GM18520 (cell line): ENCODE data around the gene PDXK.

Source experiments
- ATAC-seq: cut with Tn5 transposase; IDR thresholded peaks from one replicate; pipeline ENCODE4 v1.9.1; 2021; ENCODE audit not compliant: unreplicated experiment

Gene PDXK

DNA sequence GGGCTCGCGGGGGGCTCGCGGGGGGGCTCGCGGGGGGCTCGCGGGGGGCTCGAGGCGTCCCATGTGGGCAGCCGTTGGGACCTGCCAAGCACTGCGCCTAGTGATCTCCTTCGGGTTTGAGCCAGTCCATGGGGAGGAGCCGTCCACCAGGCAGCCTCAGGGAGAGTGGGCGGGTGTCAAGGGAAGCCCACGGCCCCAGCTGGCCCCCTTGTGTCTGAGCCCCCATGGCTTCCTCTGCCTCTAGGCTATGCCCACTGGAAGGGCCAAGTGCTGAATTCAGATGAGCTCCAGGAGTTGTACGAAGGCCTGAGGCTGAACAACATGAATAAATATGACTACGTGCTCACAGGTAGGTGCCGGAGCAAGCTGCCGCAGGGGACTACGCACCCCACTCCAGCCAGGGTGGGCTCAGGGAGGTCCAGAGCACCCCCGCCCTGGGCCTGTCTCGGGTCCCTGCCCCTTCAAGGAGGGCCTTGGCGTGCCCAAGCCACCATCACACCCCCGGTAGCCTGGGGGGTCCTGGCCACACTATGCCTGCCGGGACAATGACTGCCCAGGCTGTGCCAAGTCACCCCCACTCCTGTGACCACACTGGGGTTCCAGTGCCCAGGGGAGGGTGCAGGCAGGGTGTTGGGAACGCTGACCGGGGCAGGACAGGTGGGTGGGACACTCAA, 22.6 kb downstream of the PDXK start:
- ATAC-seq, result no peak

DNA sequence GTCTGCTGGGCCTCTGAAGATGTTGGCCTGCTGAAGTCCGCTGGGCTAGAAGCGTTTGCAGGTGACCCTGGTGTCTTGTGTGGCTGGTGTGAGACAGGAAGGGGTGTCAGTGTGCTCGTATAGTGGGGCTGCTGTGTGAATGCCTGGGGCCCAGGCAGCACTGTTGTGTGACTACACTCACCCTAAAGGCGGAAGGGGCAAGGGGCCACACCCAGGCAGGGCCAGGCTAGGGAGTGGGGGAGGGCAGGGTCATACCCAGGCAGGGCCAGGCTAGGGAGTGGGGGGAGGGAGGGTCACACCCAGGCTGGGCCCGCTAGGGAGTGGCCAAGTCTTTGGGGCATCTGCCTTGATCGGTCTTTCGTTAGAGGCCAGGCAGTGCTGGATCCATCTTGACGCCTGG, 25.0 kb downstream of the PDXK start:
- no peak for ATAC-seq

DNA sequence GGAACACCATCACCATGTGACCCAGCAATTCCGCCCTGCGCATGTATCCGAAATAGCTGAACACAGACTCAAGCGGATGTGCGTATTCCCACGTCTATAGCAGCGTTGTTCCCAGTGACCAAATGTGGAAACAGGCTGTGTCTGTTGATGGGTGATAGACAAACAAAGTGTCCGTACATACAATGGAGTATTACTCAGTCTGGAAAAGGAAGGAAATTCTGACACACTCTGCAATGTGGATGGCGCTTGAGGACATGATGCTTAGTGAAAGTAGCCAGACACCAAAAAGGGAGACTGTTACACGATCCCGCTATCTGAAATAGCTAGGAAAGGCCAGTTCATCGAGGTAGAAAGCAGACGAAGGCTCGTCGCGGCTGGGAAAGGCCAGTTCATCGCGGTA, 25.8 kb downstream of the PDXK start:
- no peak for ATAC-seq

DNA sequence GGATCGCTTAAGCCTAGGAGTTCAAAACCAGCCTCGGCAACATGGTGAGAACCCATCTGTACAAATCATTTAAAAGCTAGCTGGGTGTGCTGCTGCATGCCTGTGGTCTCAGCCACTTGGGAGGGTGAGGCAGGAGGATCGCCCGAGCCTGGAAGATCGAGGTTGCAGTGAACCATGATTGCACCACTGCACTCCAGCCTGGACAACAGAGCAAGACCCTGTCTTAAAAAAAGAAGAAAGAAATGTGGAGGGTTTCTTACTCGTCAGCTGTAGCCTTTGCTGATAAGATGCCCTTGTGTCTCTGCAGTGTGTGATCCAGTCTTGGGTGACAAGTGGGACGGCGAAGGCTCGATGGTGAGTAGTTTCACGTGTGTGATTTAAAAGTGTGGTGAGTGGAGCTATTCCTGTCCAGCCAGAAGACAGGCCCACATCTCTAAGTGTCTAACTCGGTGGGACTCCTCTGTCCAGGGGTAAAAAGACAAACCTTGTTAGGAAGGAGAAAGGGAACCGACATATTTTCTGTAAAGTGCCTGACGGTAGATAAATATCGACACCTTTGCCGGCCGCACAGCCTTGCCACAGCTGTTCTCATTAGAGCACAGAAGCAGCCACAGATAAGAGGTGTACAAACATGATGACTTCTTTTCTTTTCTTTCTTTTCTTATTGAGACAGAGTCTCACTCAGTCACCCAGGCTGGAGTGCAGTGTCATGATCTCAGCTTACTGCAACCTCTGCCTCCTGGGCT, 27.0 kb downstream of the PDXK start:
- ATAC-seq, result no peak

DNA sequence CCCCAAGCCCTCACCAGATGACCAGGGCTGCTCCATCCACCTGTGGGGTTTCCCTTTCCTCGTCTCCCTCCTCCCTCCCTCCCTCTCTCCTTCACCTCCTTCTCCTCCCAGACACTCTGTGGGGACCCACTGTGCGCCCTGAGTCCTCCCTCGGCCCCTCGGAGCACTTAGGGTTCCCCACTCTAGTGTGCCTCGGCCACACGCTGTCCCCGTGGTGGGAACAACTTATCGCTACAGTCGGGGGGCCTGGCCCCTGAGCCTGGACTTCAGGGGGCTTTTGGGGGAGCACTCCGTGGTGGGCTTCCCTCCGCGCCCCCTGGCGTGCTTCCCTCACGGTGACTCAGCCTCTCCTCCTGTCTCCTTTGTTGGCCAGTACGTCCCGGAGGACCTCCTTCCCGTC, 29.7 kb downstream of the PDXK start:
- ATAC-seq, result no peak

DNA sequence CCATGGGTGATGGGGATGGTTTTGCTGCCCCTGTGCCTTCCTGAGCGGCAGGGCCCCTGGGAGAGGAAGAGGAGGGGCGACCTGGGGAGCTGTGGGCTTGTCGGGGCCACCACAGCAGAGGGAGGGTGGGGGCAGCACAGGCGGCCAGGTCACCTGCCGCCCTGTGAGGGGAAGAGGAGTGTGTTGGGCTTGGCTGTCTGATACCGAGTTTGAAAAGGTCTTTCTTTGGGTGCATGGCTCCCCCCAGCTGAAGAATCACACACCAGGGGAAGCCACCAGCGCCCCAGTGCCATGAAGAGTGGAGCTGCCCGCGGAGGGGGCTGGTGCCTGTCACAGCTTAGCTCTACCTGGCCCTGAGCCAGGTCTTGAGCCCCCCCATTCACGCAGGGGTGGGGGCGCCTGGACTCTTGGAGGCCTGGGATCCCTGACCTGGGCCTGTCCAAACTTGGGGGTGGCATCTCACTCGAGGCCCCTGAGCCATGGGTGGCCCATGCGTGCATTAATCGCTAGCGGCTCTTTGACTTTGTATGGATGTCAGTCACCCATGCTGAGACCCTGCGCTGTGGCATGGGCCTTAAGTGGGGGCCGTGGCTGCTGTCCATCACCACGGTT, 30.8 kb downstream of the PDXK start:
- ATAC-seq, result no peak

DNA sequence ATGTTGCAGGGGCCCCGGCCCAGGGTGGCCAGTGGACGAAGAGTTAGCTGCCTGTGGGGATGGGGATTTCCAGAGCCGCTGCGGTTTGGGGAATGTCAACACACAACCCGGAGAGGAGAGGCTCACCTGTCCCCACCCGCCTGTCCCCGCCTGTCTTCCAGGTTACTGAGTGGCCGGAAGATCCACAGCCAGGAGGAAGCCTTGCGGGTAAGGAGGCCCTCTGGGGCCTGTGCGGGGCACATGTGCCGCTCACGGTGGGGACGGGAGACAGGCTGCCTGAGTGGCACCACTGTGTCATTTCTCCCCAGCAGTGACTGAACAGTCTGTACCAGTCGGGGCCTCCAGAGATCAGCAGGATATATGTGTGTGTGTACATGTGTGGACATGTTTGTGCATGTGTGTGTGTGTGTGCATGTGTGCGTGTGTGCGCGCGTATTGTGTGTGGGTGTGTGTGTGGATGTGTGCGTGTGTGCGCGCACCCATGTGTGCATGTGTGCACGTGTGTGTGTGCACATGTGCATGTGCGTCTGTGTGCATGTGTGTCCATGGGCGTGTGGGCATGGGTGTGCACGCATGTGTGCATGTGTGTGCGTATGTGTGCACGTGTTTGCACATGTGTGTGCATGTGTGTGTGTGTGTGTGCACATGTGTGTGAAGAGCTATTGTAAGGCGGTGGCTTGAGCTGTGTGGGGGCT, 31.6 kb downstream of the PDXK start:
- no peak for ATAC-seq

DNA sequence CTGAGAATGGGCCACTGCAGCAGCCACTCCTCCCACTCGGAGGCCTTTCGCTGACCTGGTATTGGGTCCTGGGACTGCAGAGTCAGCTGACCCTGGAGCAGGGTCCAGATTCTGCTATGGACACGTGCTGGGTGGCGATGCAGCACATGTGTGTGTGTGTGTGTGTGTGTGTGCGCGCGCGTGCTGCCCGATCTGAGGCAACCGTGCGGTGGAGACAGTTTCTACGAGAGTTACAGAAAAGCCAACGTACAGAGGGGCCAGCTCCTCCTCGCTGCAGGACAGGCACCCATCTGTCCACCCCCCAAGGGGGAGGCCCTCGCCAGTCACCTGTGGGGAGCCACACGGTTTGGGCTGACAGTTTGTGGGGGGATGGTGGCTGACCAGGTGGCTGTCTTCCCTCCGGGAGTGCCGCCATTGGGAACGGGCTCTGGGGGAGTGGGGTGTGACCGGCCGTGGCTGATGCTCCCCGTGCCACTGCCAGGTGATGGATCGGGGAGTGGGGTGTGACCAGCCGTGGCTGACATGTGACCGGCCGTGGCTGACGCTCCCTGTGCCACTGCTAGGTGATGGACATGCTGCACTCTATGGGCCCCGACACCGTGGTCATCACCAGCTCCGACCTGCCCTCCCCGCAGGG, 33.1 kb downstream of the PDXK start:
- no peak for ATAC-seq

DNA sequence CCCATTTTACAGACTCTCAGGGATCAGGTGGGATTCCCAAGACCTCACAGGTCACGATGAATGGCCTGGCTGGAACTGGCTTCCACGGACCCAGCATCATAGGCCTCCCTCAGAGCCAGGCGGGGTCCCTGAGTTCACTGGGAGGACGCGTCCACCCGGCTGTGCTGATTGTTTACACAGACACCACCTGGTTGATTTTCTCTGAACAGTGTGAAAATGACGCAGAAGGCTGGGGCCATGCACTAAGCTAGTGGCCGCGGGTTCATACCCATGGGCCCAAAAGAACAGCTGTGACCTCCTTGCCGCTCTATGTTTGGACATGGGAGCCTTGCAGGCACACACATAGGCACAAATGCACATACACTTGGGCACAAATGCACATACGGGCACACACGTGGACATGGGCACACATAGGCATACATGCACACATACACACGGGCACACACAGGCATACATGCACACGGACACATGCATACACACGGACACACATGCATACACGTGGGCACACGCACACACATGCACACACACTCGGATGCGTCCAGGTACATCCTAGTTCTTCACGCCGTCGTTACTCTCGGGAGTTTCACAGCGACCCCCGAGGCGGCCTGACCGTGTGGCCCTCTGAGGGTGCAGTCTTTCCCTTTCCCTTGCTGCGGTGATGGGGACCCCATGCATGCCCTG, 34.0 kb downstream of the PDXK start:
- ATAC-seq, result no peak

DNA sequence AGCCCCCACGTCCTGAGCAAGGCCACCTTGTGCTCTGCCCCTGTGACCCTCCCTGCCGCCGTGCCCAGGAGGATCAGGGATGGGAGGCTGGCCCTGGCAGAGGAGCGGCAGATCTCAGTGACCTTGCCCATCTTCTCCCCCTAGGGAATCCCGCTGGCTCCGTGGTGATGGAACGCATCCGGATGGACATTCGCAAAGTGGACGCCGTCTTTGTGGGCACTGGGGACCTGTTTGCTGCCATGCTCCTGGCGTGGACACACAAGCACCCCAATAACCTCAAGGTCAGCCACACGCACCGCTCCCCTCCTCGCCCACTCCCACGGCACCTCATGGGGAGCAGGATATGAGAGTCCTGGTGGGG, 34.5 kb downstream of the PDXK start:
- ATAC-seq, result no peak

DNA sequence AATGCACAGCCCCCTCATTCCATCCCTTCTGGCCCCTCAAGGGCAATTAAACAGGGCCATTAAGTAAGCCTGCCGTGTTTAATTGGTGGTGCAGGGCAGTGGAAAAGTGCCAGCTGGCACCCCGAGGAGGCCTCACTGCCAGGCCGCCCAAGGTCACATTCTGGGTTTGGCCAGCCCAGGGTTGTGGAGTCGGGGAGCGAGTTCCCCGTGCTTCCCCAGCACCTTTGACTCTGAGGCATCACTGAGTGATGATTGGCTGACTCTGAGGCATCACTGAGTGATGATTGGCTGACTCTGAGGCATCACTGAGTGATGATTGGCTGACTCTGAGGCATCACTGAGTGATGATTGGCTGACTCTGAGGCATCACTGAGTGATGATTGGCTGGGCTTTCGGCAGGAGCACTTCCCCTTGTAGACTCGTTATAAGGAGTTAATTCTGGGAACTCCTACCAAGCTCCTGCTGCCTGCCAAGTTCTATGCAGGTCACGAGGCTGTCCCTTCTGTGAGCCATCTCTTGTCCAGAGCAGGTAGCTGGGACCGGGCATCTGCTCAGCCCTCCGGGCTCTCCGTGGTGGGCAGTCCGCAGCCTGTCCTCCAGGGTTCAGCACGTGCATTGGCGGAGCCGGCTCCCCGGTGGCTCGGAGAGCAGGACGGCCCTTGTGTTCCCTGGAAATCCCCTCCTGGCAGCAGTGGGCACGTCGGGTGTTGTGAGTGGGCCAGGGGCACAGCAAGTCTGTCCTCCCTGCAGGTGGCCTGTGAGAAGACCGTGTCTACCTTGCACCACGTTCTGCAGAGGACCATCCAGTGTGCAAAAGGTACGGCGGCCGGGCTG, 36.2 kb downstream of the PDXK start:
- no peak for ATAC-seq

DNA sequence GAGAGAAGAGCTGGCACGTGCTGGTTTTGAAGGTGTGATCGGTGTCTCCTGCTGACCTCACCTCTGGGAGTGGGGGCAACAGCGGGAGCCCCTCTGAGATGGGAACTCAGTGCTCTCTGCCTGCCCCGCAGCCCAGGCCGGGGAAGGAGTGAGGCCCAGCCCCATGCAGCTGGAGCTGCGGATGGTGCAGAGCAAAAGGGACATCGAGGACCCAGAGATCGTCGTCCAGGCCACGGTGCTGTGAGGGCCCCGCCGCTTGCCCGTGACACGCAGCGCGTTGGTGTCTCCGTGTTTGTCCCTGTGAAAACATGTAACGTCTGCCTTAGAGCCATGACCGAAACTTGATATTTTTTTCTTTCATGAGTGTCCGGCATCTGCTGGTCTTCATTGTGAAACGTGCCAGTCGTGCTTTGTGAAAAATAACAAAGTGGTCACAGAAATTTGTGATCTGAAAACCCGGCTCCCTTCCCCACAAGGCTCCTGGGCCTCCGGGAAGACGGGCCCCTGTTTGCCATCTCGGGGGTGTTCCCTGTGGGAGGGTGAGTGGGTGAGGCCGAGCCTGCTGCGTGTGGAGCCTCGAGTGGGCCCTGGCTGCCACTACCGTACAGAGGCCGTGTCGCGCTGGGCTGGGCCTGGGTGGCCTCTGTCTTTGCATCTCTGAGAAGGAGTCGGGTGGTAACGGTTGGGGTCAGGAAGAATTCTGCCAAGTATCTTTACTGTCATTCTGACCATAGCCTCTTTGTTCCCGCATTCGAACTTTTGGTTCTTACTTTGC, 37.1 kb downstream of the PDXK start:
- no peak for ATAC-seq

DNA sequence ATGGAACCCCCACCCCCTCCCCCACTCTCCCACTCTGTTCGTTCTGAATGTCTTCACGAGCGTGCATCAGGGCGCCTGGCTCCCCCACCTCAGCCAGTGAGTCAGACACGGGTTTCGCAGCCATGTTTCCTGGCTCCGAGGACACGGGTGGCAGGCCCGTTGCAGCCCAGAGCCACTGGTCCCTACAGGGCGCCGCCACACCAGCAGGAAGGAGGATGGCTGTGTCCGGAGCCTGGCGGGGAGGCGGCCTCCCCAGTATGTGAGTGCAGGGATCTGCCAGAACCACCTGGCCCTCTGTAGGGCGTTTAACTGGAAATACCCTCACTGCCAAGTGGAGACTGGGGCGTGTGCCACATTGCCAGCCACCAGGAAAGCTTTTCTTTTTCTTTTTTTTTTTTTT, 38.7 kb downstream of the PDXK start:
- no peak for ATAC-seq

DNA sequence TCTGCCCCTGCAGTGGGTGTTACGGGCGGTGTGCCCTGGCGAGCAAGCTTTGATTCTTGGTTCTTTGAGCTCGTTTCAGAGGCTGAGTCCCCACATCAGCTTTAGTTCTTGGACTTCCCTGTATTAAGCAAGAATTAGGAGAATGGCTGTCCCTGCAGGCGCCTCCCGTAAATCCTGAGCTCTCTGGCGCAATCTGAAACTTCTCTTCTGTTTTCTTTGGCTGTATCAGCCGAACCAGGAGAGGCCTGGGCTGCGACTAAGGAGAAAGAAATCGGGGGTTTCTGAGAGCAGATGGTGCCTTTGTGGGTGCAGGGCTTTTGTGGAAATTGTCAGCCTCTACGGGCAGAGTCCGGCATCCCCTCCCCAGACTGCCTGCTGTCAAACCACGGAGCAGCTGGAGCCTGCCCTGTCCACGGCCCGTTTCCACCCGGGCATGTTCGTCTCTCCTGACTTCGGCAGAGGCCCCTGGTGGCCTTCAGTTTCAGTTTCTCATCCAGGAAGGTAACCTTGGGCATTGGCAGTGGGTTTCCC, 39.2 kb downstream of the PDXK start:
- ATAC-seq, result no peak

DNA sequence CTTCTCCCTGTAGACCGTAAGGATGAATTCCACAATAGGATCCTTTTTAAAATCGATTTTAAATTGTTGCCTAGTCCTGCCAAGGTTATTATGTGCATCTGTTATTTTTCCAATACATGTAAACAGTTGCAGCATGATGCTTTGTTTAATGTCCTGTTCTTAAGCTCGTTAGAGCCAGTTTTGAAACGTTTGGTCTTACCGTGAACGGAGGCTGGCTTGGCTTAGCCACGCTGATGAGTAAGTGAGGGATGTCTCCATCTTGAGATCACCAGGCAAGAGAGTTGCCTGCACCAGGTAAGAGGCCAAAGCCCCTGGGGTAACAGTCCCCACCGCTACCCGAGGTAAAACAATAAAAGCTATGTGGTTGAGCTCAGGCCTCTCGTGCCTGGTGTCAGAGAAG, 39.9 kb downstream of the PDXK start:
- ATAC-seq, result no peak

DNA sequence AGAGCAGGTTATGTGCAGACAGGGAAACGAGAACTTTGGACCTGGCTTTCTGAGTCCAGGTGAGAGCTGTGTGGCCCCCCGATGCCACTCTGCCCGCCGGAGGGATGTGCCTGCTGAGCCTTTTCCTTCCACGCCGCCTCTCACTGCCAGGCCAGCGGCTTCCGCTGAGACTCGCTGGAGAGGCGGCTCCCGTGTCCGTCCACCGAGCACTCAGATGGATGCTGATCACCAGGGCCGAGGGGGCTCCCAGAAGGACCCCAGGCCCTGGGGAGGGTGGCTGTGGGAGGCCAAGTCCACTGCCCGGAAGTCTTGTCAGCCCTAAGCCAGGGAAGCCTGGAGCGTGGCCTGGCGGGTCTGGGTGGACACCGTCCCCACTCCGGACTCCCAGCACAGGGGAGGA, 40.7 kb downstream of the PDXK start:
- ATAC-seq, result no peak

DNA sequence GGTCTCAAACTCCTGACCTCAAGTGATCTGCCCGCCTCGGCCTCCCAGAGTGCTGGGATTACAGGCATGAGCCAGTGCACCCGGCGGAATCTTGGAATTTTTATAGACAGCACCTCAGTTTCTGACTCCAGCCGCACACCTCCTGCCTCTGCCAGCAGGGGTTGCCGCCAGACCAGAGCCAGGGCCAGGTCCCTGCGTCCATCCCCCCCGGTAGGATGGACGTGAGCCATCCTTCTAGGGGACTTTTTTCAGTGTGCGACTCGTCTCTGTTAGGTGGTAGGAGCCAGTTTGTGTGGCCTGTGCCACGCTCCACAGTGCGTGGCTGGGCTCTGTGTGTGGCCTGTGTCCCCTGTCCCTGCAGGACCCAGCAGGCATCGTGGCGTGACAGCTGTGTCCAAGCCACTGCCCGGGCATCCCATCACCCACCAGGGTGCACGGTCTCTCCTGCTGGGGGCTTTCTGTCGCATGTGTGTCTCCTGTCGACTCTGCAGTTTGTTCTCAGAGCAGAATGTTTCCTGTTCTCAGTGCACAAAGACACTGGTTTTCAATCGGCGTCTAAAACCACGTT, 41.5 kb downstream of the PDXK start:
- no peak for ATAC-seq

DNA sequence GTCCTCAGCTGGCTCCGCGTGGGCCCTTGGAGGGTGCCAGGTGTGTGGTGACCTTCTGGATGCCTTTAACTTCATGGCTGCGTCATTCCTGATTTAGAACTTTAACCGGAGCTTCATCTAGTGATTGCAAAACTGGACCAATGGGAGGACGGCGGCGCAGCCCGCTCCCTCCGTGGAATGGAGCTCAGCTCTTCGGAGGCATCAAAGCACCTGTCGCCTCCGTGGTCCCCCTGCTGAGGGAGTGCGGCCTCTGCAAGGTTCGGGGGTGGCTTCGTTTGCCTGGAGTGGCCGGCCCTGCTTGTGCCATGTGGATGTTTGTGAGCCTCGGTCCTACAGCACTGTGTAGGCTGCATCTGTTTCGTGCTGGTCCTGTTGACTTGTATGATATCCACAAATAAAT, 43.0 kb downstream of the PDXK start:
- ATAC-seq, result no peak
